B cell (primary cell): ENCODE measurements around the gene KRTAP5-9.

Experiments
- EZH2 ChIP-seq: IDR thresholded peaks from 2 replicates; pipeline ENCODE4 v1.6.1; 2012; ENCODE audit warnings: borderline replicate concordance, low read depth, mild to moderate bottlenecking, moderate library complexity, low read length; ENCODE audit not compliant: insufficient read depth, poor library complexity, severe bottlenecking
- TF ChIP-seq, protein P1 (sequence below): fragments of 200-600 bp; IDR thresholded peaks from one replicate; pipeline ENCODE4 v1.8.0; 2022; ENCODE audit warnings: antibody characterized with exemption, mild to moderate bottlenecking

DNA sequence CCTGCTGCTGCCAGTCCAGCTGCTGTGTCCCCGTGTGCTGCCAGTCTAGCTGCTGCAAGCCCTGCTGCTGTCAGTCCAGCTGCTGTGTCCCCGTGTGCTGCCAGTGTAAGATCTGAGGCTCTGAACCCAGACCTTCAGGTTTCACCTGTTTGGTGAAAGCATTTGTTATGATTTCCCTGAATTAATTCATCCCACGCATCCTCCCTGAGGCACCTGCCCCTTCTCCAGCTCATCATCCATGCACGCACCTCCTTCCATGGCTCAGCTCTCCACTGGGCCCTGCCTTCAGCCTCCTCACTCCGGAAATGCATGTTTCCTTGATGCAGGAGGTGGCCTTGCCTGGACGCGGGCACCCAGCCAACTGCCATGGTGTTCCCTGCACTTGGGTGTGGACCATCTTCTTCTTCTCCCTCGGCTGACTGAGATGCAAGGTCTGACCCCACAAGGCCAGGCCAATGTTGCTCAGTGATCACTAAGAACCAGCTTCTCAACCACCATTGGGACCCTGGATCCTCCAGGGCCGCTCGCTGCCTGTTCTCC lies 17.9 kb downstream of the KRTAP5-9 start:
- TF ChIP-seq, protein P1, sequence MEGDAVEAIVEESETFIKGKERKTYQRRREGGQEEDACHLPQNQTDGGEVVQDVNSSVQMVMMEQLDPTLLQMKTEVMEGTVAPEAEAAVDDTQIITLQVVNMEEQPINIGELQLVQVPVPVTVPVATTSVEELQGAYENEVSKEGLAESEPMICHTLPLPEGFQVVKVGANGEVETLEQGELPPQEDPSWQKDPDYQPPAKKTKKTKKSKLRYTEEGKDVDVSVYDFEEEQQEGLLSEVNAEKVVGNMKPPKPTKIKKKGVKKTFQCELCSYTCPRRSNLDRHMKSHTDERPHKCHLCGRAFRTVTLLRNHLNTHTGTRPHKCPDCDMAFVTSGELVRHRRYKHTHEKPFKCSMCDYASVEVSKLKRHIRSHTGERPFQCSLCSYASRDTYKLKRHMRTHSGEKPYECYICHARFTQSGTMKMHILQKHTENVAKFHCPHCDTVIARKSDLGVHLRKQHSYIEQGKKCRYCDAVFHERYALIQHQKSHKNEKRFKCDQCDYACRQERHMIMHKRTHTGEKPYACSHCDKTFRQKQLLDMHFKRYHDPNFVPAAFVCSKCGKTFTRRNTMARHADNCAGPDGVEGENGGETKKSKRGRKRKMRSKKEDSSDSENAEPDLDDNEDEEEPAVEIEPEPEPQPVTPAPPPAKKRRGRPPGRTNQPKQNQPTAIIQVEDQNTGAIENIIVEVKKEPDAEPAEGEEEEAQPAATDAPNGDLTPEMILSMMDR: no peak
- TF ChIP-seq EZH2: no peak
